WTC11 (cell line): Measurements from ENCODE around the gene LGALS7. TPM values are rescaled to one million over a fixed set of nuclear protein-coding genes. Genes with fewer than 3 reads are reported as not detected.

ENCODE experiments used
- ATAC-seq: fragments of 200-7000 bp; cut with Tn5 transposase; 2 replicates; pipeline ENCODE4 v1.10.0; 2021; ENCODE audit warnings: mild to moderate bottlenecking, moderate library complexity
- CTCF ChIA-PET: fragments of 300-600 bp; sonication (Branson Sonifier 250); formaldehyde crosslinking; loops from one replicate; lab custom pipeline; 2021; ENCODE audit warnings: antibody characterized with exemption; lab: Charles Lee
- POLR2A ChIA-PET: fragments of 350-600 bp; sonication (Branson Sonifier 250); formaldehyde crosslinking; loops from one replicate; lab custom pipeline; 2021; ENCODE audit warnings: antibody characterized with exemption; lab: Charles Lee
- DNase-seq: peaks from one replicate; pipeline ENCODE4 v3.0.0; 2021; ENCODE audit warnings: low spot score
- H3K27ac Mint-ChIP-seq: 2 replicates; pipeline ENCODE4 v1.8.0; 2021; ENCODE audit warnings: mixed read lengths
- H3K27me3 Mint-ChIP-seq: 2 replicates; pipeline ENCODE4 v1.8.0; 2021; ENCODE audit warnings: low read depth, mild to moderate bottlenecking, moderate library complexity, mixed read lengths
- H3K36me3 Mint-ChIP-seq: 2 replicates; pipeline ENCODE4 v1.8.0; 2021; ENCODE audit warnings: mixed read lengths
- H3K4me1 Mint-ChIP-seq: 2 replicates; pipeline ENCODE4 v1.8.0; 2022; ENCODE audit warnings: mixed read lengths
- H3K4me3 Mint-ChIP-seq: 2 replicates; pipeline ENCODE4 v1.8.0; 2021; ENCODE audit warnings: mild to moderate bottlenecking, moderate library complexity, mixed read lengths
- H3K9me3 Mint-ChIP-seq: 2 replicates; pipeline ENCODE4 v1.8.0; 2021; ENCODE audit warnings: mixed read lengths
- ATF6 ChIP-seq: sonication (generic); formaldehyde crosslinking; IDR thresholded peaks from 2 replicates; pipeline ENCODE4 v1.8.1; 2023; ENCODE audit warnings: mild to moderate bottlenecking, missing genetic modification reagents
- ESRRA ChIP-seq: sonication (generic); formaldehyde crosslinking; IDR thresholded peaks from 2 replicates; pipeline ENCODE4 v1.8.1; 2022; ENCODE audit warnings: mild to moderate bottlenecking, missing genetic modification reagents, borderline replicate concordance
- GRHL2 ChIP-seq: fragments of 250-450 bp; sonication (Bioruptor Pico); IDR thresholded peaks from 2 replicates; pipeline ENCODE4 v1.8.0; 2022; ENCODE audit warnings: mild to moderate bottlenecking, moderate library complexity; ENCODE audit not compliant: insufficient replicate concordance, severe bottlenecking
- JUN ChIP-seq: sonication (generic); formaldehyde crosslinking; IDR thresholded peaks from 2 replicates; pipeline ENCODE4 v1.8.0; 2023; ENCODE audit warnings: mild to moderate bottlenecking, missing genetic modification reagents
- MYBL2 ChIP-seq: sonication (generic); formaldehyde crosslinking; IDR thresholded peaks from 2 replicates; pipeline ENCODE4 v1.8.1; 2023; ENCODE audit warnings: mild to moderate bottlenecking, moderate library complexity, missing genetic modification reagents
- PRRX2 ChIP-seq: fragments of 250-450 bp; sonication (Bioruptor Pico); IDR thresholded peaks from 2 replicates; pipeline ENCODE4 v1.8.0; 2021; ENCODE audit warnings: mild to moderate bottlenecking
- RORB ChIP-seq: fragments of 250-450 bp; sonication (Bioruptor Pico); IDR thresholded peaks from 2 replicates; pipeline ENCODE4 v1.9.0; 2021; ENCODE audit warnings: mild to moderate bottlenecking
- SMAD3 ChIP-seq: sonication (generic); formaldehyde crosslinking; IDR thresholded peaks from 2 replicates; pipeline ENCODE4 v1.8.0; 2022; ENCODE audit warnings: missing genetic modification reagents, mild to moderate bottlenecking, borderline replicate concordance
- TEAD1 ChIP-seq: sonication (generic); formaldehyde crosslinking; IDR thresholded peaks from 2 replicates; pipeline ENCODE4 v1.8.0; 2022; ENCODE audit warnings: mild to moderate bottlenecking, missing genetic modification reagents
- TP53 ChIP-seq: sonication (generic); formaldehyde crosslinking; IDR thresholded peaks from 2 replicates; pipeline ENCODE4 v1.8.1; 2023; ENCODE audit warnings: mild to moderate bottlenecking, missing genetic modification reagents
- USF2 ChIP-seq: sonication (generic); formaldehyde crosslinking; IDR thresholded peaks from 2 replicates; pipeline ENCODE4 v1.8.1; 2023; ENCODE audit warnings: mild to moderate bottlenecking, missing genetic modification reagents, moderate library complexity
- ZBTB43 ChIP-seq: sonication (generic); formaldehyde crosslinking; IDR thresholded peaks from 2 replicates; pipeline ENCODE4 v1.8.1; 2023; ENCODE audit warnings: mild to moderate bottlenecking, missing genetic modification reagents
- ZNF121 ChIP-seq: sonication (generic); formaldehyde crosslinking; IDR thresholded peaks from 2 replicates; pipeline ENCODE4 v1.8.0; 2023; ENCODE audit warnings: missing genetic modification reagents
- ZNF396 ChIP-seq: fragments of 250-450 bp; sonication (Bioruptor Pico); IDR thresholded peaks from 2 replicates; pipeline ENCODE4 v1.8.0; 2021; ENCODE audit warnings: mild to moderate bottlenecking, moderate library complexity, borderline replicate concordance
- ZNF425 ChIP-seq: fragments of 250-450 bp; sonication (Bioruptor Pico); conservative IDR thresholded peaks from 2 replicates; pipeline ENCODE4 v1.9.0; 2021; ENCODE audit warnings: mild to moderate bottlenecking
- ZSCAN18 ChIP-seq: fragments of 250-450 bp; sonication (Bioruptor Pico); IDR thresholded peaks from 2 replicates; pipeline ENCODE4 v2.1.2; 2022; ENCODE audit warnings: mild to moderate bottlenecking, moderate library complexity
- total RNA-seq: library from RNA; stranded (reverse); gene quantifications from 3 replicates; pipeline ENCODE4 v1.2.3, GENCODE V29; 2021
- TF ChIP-seq, protein P1 (sequence below): sonication (generic); formaldehyde crosslinking; IDR thresholded peaks from 2 replicates; pipeline ENCODE4 v1.8.1; 2022; ENCODE audit warnings: missing genetic modification reagents, borderline replicate concordance

The LGALS7 gene
- total RNA-seq, 1 experiment from 2014 or later: 2.3 TPM

- no peak overlapping the region for H3K4me3 Mint-ChIP-seq
- peaks cover under 1% of the 10 kb centered on the region; the same call in 1 of the 2 replicates for H3K9me3 Mint-ChIP-seq
- no peaks in the 10 kb centered on the region for H3K36me3 Mint-ChIP-seq
- DNase-seq: no peak
- no peak for ATAC-seq
- POLR2A ChIA-PET: no interaction called here
- H3K4me1 Mint-ChIP-seq: no peaks in the 10 kb centered on the region; the same call in 1 of the 2 replicates
- H3K27ac Mint-ChIP-seq: no peak overlapping the region
- peaks cover 4% of the 10 kb centered on the region for H3K27me3 Mint-ChIP-seq
- CTCF ChIA-PET: interaction anchor here (1.4 kb wide), 1 partner anchor 32 kb away, joined by 4 read pairs; no protein-coding TSS in a partner anchor
- TF ChIP-seq GRHL2 (no peak), JUN (no peak), ZNF396 (CRISPR knock-in tag) (no peak), SMAD3 (no peak), ESRRA (CRISPR knock-in tag) (no peak), ZBTB43 (CRISPR knock-in tag) (no peak), PRRX2 (CRISPR knock-in tag) (no peak), RORB (CRISPR knock-in tag) (no peak), MYBL2 (CRISPR knock-in tag) (no peak)
- TF ChIP-seq, protein P1, sequence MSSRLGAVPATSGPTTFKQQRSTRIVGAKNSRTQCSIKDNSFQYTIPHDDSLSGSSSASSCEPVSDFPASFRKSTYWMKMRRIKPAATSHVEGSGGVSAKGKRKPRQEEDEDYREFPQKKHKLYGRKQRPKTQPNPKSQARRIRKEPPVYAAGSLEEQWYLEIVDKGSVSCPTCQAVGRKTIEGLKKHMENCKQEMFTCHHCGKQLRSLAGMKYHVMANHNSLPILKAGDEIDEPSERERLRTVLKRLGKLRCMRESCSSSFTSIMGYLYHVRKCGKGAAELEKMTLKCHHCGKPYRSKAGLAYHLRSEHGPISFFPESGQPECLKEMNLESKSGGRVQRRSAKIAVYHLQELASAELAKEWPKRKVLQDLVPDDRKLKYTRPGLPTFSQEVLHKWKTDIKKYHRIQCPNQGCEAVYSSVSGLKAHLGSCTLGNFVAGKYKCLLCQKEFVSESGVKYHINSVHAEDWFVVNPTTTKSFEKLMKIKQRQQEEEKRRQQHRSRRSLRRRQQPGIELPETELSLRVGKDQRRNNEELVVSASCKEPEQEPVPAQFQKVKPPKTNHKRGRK: no peak
These were observed 28.2 kb upstream of the LGALS7 start for GRCh38 chr19:38801359-38802095.

- Mint-ChIP-seq H3K27ac (no peak overlapping the region), H3K36me3 (no peaks in the 10 kb centered on the region), H3K4me1 (no peaks in the 10 kb centered on the region; the same call in 1 of the 2 replicates)
- no peak for ATAC-seq
- TF ChIP-seq TEAD1 (CRISPR knock-in tag) (no peak), ATF6 (no peak), USF2 (CRISPR knock-in tag) (no peak), TP53 (CRISPR knock-in tag) (no peak), ZSCAN18 (CRISPR knock-in tag) (no peak), ZNF121 (CRISPR knock-in tag) (no peak), ZNF425 (CRISPR knock-in tag) (no peak)
- TF ChIP-seq, all 79 proteins: peak for 0
- Mint-ChIP-seq H3K27me3 (peaks cover 4% of the 10 kb centered on the region), H3K4me3 (no peak overlapping the region), H3K9me3 (peaks cover 4% of the 10 kb centered on the region; the same call in 1 of the 2 replicates)
- no peak for DNase-seq
- CTCF ChIA-PET: no interaction called here
- POLR2A ChIA-PET: no interaction called here
These were observed 27.4 kb upstream of the LGALS7 start for GRCh38 chr19:38800577-38801347.
